SU-DHL-6 (cell line): ENCODE results near the gene MACC1.

Experiments used
- H2AFZ ChIP-seq: fragments of 200-600 bp; sonication (generic); 2 replicates; pipeline ENCODE4 v1.6.1; 2014; ENCODE audit warnings: low read depth, mild to moderate bottlenecking, moderate library complexity, mixed read lengths, antibody characterized with exemption, low read length; ENCODE audit not compliant: severe bottlenecking
- H3F3A ChIP-seq: fragments of 200-600 bp; shearing (Covaris generic); 2 replicates; pipeline ENCODE4 v1.6.0; 2016; ENCODE audit warnings: antibody characterized with exemption, mild to moderate bottlenecking; ENCODE audit not compliant: insufficient read depth
- H3K27ac ChIP-seq: fragments of 200-600 bp; sonication (generic); 2 replicates; pipeline ENCODE4 v1.5.1; 2016; ENCODE audit warnings: low read depth, mild to moderate bottlenecking, low read length, moderate library complexity, mixed read lengths
- H3K27me3 ChIP-seq: fragments of 200-600 bp; sonication (generic), shearing (Covaris generic); 2 replicates; pipeline ENCODE4 v1.6.0; 2014; ENCODE audit warnings: mild to moderate bottlenecking, low read length
- H3K36me3 ChIP-seq: fragments of 200-600 bp; sonication (generic); 2 replicates; pipeline ENCODE4 v1.6.1; 2014; ENCODE audit warnings: mild to moderate bottlenecking, low read length, mixed read lengths
- H3K4me2 ChIP-seq: fragments of 300-600, 200-600 bp; shearing (Covaris generic), sonication (generic); 2 replicates; pipeline ENCODE4 v1.6.0; 2014; ENCODE audit warnings: low read length, low read depth, mild to moderate bottlenecking; ENCODE audit not compliant: poor library complexity, severe bottlenecking
- H3K4me3 ChIP-seq: fragments of 200-600 bp; sonication (generic); 2 replicates; pipeline ENCODE4 v1.5.1; 2014; ENCODE audit warnings: antibody characterized with exemption, low read length, mild to moderate bottlenecking, mixed read lengths; ENCODE audit not compliant: insufficient read depth, poor library complexity, severe bottlenecking
- H3K79me2 ChIP-seq: fragments of 200-600 bp; sonication (generic); 2 replicates; pipeline ENCODE4 v1.6.1; 2014; ENCODE audit warnings: mild to moderate bottlenecking, low read length, moderate library complexity; ENCODE audit not compliant: insufficient read depth
- H3K9ac ChIP-seq: fragments of 200-600 bp; sonication (generic); 2 replicates; pipeline ENCODE4 v1.7.0; 2014; ENCODE audit warnings: mild to moderate bottlenecking, low read length
- H3K9me2 ChIP-seq: fragments of 200-600 bp; sonication (generic); replicated peaks from 2 replicates; pipeline ENCODE4 v1.6.1; 2014; ENCODE audit warnings: low read length; ENCODE audit not compliant: insufficient read depth
- H3K9me3 ChIP-seq: fragments of 200-600 bp; sonication (generic); 2 replicates; pipeline ENCODE4 v1.6.1; 2014; ENCODE audit warnings: low read length, mixed read lengths; ENCODE audit not compliant: insufficient read depth
- H4K20me1 ChIP-seq: fragments of 200-600 bp; sonication (generic); 2 replicates; pipeline ENCODE4 v1.6.1; 2014; ENCODE audit warnings: low read depth, mild to moderate bottlenecking, antibody characterized with exemption, low read length, moderate library complexity, mixed read lengths
- EZH2phosphoT487 ChIP-seq: fragments of 200-600 bp; sonication (generic), shearing (Covaris generic); conservative IDR thresholded peaks from 2 replicates; pipeline ENCODE4 v1.6.1; 2018; ENCODE audit warnings: mild to moderate bottlenecking, antibody characterized with exemption, low read length, moderate library complexity, mixed read lengths
- TF ChIP-seq, protein P1 (sequence below): fragments of 200-600 bp; sonication (generic); IDR thresholded peaks from one replicate; pipeline ENCODE4 v1.5.1; 2017; ENCODE audit warnings: antibody characterized with exemption, mild to moderate bottlenecking, low read length, moderate library complexity; ENCODE audit not compliant: insufficient read depth, poor library complexity, severe bottlenecking

Gene MACC1

DNA sequence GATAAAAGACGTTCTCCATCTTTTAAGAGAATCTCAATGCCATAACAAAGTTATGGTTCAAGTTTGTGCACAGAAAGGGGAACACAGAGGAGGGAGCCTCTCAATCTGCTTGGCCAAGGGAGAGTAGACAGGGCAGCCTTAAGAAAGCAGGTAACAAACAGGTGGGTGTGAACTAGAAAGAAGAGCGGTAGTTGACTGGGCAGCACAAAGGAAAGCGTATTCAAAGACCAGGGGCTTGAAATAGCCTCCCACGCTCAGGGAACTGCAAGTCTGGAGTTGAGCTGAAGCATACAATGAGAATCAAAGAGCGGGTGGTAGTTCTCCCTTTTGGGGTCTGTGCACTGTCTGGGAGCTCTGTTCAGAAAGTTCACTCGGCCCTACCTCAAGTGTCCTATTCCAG lies 18.9 kb upstream of the MACC1 start:
- TF ChIP-seq, protein P1, sequence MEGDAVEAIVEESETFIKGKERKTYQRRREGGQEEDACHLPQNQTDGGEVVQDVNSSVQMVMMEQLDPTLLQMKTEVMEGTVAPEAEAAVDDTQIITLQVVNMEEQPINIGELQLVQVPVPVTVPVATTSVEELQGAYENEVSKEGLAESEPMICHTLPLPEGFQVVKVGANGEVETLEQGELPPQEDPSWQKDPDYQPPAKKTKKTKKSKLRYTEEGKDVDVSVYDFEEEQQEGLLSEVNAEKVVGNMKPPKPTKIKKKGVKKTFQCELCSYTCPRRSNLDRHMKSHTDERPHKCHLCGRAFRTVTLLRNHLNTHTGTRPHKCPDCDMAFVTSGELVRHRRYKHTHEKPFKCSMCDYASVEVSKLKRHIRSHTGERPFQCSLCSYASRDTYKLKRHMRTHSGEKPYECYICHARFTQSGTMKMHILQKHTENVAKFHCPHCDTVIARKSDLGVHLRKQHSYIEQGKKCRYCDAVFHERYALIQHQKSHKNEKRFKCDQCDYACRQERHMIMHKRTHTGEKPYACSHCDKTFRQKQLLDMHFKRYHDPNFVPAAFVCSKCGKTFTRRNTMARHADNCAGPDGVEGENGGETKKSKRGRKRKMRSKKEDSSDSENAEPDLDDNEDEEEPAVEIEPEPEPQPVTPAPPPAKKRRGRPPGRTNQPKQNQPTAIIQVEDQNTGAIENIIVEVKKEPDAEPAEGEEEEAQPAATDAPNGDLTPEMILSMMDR = no peak
- no peak for TF ChIP-seq EZH2phosphoT487

DNA sequence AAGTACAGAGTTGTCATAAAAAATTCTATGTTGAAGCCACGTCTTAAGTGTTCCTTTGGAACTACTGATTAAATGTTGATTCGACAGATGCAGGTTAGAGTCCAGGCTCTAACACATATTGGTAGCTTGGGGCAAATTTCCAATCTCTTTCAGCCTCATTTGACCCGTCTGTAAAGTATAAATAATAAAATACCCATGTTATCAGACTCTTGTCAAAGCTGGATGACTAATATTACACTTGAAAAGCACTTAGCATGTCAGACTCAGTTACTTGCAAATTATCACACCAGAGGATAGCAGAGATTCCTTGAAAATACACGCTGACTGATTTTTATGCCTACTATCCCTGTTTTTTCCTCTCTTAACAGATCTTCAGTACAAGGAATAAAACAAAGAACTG lies 18.1 kb upstream of the MACC1 start:
- TF ChIP-seq, protein P1 = no peak
- Histone ChIP-seq H3K4me3 (no peak overlapping the region), H4K20me1 (no peaks in the 10 kb centered on the region), H3K9ac (no peak overlapping the region), H3K9me3 (no peaks in the 10 kb centered on the region), H3K27ac (no peak overlapping the region), H3K4me2 (no peak overlapping the region), H3K36me3 (no peaks in the 10 kb centered on the region), H3K27me3 (no peaks in the 10 kb centered on the region), H3F3A (0 out of 2 replicates have a peak, but pooled peaks cover 2% of the 10 kb centered on the region), H3K79me2 (no peaks in the 10 kb centered on the region), H3K9me2 (no peaks in the 10 kb centered on the region), H2AFZ (no peak overlapping the region)

More for the DNA sequence above, 18.9 kb upstream of the MACC1 start:
- H3K4me3 ChIP-seq = no peak overlapping the region
- no peak overlapping the region for H3K27ac ChIP-seq
- H3K9ac ChIP-seq = no peak overlapping the region
- no peaks in the 10 kb centered on the region for H3K27me3 ChIP-seq
- no peak overlapping the region for H2AFZ ChIP-seq
- H3K9me3 ChIP-seq = no peaks in the 10 kb centered on the region
- 0 out of 2 replicates have a peak, but pooled peaks cover 2% of the 10 kb centered on the region for H3F3A ChIP-seq
- H3K4me2 ChIP-seq = no peak overlapping the region
- no peaks in the 10 kb centered on the region for H3K36me3 ChIP-seq
- H3K9me2 ChIP-seq = no peaks in the 10 kb centered on the region
- H3K79me2 ChIP-seq = no peaks in the 10 kb centered on the region
- no peaks in the 10 kb centered on the region for H4K20me1 ChIP-seq

DNA sequence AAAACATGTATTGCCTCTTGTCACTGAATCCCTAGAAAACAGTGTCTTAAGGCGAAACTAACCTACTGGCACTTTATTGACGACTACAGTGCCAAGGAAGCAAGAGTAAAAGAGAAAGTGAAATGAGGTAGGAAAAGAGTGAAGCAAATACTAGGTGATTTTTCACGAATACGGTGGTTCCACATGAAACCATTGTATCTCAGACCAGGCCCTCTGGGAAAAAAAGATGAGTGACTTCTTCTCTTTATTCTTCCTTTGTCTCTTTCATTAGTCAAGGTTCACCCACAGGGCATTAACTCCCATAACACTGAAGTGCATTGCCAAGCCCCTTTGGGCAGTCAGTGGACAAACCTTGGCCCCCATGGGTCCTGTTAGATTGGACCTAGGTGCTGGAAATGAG lies 16.2 kb upstream of the MACC1 start:
- H2AFZ ChIP-seq = no peak overlapping the region
- H3K27ac ChIP-seq = no peak overlapping the region
- H3F3A ChIP-seq = no peaks in the 10 kb centered on the region
- no peaks in the 10 kb centered on the region for H3K36me3 ChIP-seq
- H3K4me2 ChIP-seq = no peak overlapping the region
- TF ChIP-seq EZH2phosphoT487 = no peak
- TF ChIP-seq, protein P1 = no peak
- no peaks in the 10 kb centered on the region for H3K9me3 ChIP-seq
- no peaks in the 10 kb centered on the region for H3K9me2 ChIP-seq
- H3K79me2 ChIP-seq = no peaks in the 10 kb centered on the region
- H3K9ac ChIP-seq = no peak overlapping the region
- no peaks in the 10 kb centered on the region for H4K20me1 ChIP-seq
- no peaks in the 10 kb centered on the region for H3K27me3 ChIP-seq
- no peak overlapping the region for H3K4me3 ChIP-seq
